Endothelial cell of umbilical vein (primary cell): ENCODE measurements around the gene KIAA1614. TPM values are rescaled to one million over a fixed set of nuclear protein-coding genes. Genes with fewer than 3 reads are reported as not detected.

Experiments used
- BruUV-seq: library from RNA; stranded (reverse); fragments of 400-500 nt; replicated peaks from 2 replicates; lab custom pipeline; 2021; lab: Mats Ljungman, UMichigan
- CTCF ChIA-PET: fragments of 300-600, 350-600 bp; sonication (Branson Sonifier 250); formaldehyde crosslinking; loops from one replicate; lab custom pipeline; 2021; ENCODE audit warnings: antibody characterized with exemption, inconsistent platforms; lab: Charles Lee
- POLR2A ChIA-PET: fragments of 300-600, 350-600 bp; sonication (Branson Sonifier 250); formaldehyde crosslinking; loops from one replicate; lab custom pipeline; 2021; ENCODE audit warnings: antibody characterized with exemption, inconsistent platforms; lab: Charles Lee
- DNase-seq: peaks from one replicate; pipeline ENCODE4 v3.0.0-alpha.2; 2011; ENCODE audit warnings: low read depth, low spot score
- FAIRE-seq: peaks from 2 replicates; lab custom pipeline; 2011; peaks lifted over from hg19 to GRCh38; lab: Jason Lieb, UNC
- H2AFZ ChIP-seq: 2 replicates; pipeline ENCODE4 v1.6.0; 2012; ENCODE audit warnings: low read depth, low read length, control low read depth, inconsistent platforms
- H3K27ac ChIP-seq: 2 replicates; pipeline ENCODE4 v1.5.1; 2011; ENCODE audit warnings: low read depth, mild to moderate bottlenecking, control low read depth, low read length, moderate library complexity; ENCODE audit not compliant: insufficient read depth
- H3K27me3 ChIP-seq, 2 experiments: 2 replicates each; pipeline versions ENCODE4 v1.6.0 to v1.6.1; 2011; ENCODE audit warnings: low read length in 2 of 2, mixed read lengths in 1 of 2; ENCODE audit not compliant: control insufficient read depth in 2 of 2, insufficient read depth in 2 of 2
- H3K36me3 ChIP-seq, 2 experiments: 2 replicates in 1 of 2; 3 replicates in 1 of 2; pipeline ENCODE4 v1.5.1; 2011; ENCODE audit warnings: low read length in 2 of 2, mild to moderate bottlenecking in 1 of 2, moderate library complexity in 1 of 2; ENCODE audit not compliant: control insufficient read depth in 2 of 2, insufficient read depth in 2 of 2; ENCODE audit errors: extremely low read depth in 1 of 2
- H3K4me1 ChIP-seq: 3 replicates; pipeline ENCODE4 v1.5.1; 2011; ENCODE audit warnings: mild to moderate bottlenecking, low read length; ENCODE audit not compliant: control insufficient read depth, insufficient read depth; ENCODE audit errors: extremely low read depth
- H3K4me2 ChIP-seq: 2 replicates; pipeline ENCODE4 v1.6.1; 2011; ENCODE audit warnings: low read length, control low read depth, mixed read lengths; ENCODE audit not compliant: insufficient read depth
- H3K4me3 ChIP-seq, 3 experiments: fragments of 200-600 bp in 1 of 3; sonication (generic), shearing (Covaris generic) in 1 of 3; replicated peaks in 1 of 3; 2 replicates each; pipeline ENCODE4 v1.5.1; 2011 to 2016; ENCODE audit warnings: control low read depth in 3 of 3, low read length in 3 of 3, mild to moderate bottlenecking in 2 of 3, inconsistent platforms in 1 of 3, low read depth in 1 of 3, moderate library complexity in 1 of 3; ENCODE audit not compliant: insufficient read depth in 1 of 3
- H3K79me2 ChIP-seq: 2 replicates; pipeline ENCODE4 v1.6.0; 2012; ENCODE audit warnings: low read length, inconsistent platforms; ENCODE audit not compliant: control insufficient read depth, insufficient read depth
- H3K9ac ChIP-seq: replicated peaks from 2 replicates; pipeline ENCODE3; 2011; ENCODE audit warnings: low read length, control low read depth; ENCODE audit not compliant: insufficient read depth; ENCODE audit errors: extremely low read depth
- H3K9me1 ChIP-seq: replicated peaks from 3 replicates; pipeline ENCODE4 v1.6.0; 2011; ENCODE audit warnings: mild to moderate bottlenecking, low read length; ENCODE audit not compliant: control insufficient read depth, insufficient read depth; ENCODE audit errors: extremely low read depth
- H3K9me3 ChIP-seq: replicated peaks from 2 replicates; pipeline ENCODE4 v1.5.1; 2012; ENCODE audit warnings: low read length, inconsistent platforms; ENCODE audit not compliant: control insufficient read depth, insufficient read depth
- H4K20me1 ChIP-seq: replicated peaks from 2 replicates; pipeline ENCODE3; 2011; ENCODE audit warnings: mild to moderate bottlenecking, low read length; ENCODE audit not compliant: control insufficient read depth, insufficient read depth; ENCODE audit errors: extremely low read depth
- CTCF ChIP-seq, 2 donors: IDR thresholded peaks; 1 replicate in 1 of 2; 2 replicates in 1 of 2; pipeline ENCODE4 v1.5.1; 2011; ENCODE audit warnings: low read length in 2 of 2, mild to moderate bottlenecking in 2 of 2, moderate library complexity in 2 of 2, control low read depth in 1 of 2, inconsistent platforms in 1 of 2, low read depth in 1 of 2; ENCODE audit not compliant: insufficient read depth in 1 of 2; ENCODE audit errors: extremely low read depth in 1 of 2
- EZH2 ChIP-seq: IDR thresholded peaks from 2 replicates; pipeline ENCODE4 v1.6.1; 2012; ENCODE audit warnings: borderline replicate concordance, low read depth, mild to moderate bottlenecking, moderate library complexity, low read length, inconsistent platforms; ENCODE audit not compliant: severe bottlenecking
- FOS ChIP-seq: IDR thresholded peaks from 2 replicates; pipeline ENCODE4 v1.6.1; 2011; ENCODE audit warnings: mild to moderate bottlenecking, low read length, moderate library complexity, borderline replicate concordance; ENCODE audit not compliant: insufficient read depth
- GATA2 ChIP-seq: IDR thresholded peaks from 2 replicates; pipeline ENCODE4 v1.7.0; 2011; ENCODE audit warnings: low read depth, mild to moderate bottlenecking, moderate library complexity, mixed read lengths, low read length; ENCODE audit not compliant: insufficient read length, insufficient read depth
- JUN ChIP-seq: IDR thresholded peaks from 2 replicates; pipeline ENCODE4 v1.6.1; 2011; ENCODE audit warnings: borderline replicate concordance, low read depth; ENCODE audit not compliant: insufficient read length, insufficient read depth
- MAX ChIP-seq: IDR thresholded peaks from 2 replicates; pipeline ENCODE4 v1.6.1; 2011; ENCODE audit not compliant: insufficient read depth, insufficient read length
- MYC ChIP-seq: IDR thresholded peaks from one replicate; pipeline ENCODE4 v1.6.1; 2011; ENCODE audit warnings: mild to moderate bottlenecking, low read depth, low read length
- POLR2A ChIP-seq: IDR thresholded peaks from 2 replicates; pipeline ENCODE4 v1.6.1; 2012; ENCODE audit warnings: low read depth, mild to moderate bottlenecking, control low read depth, low read length
- POLR2AphosphoS5 ChIP-seq: IDR thresholded peaks from 2 replicates; pipeline ENCODE4 v1.6.1; 2012; ENCODE audit warnings: low read depth, mild to moderate bottlenecking, control low read depth, low read length, moderate library complexity; ENCODE audit not compliant: insufficient read depth
- dilution Hi-C: fragments of 300-500 bp; cut with MboI; formaldehyde crosslinking; loops from one replicate; pipeline ENCODE4 v1.15.0; 2019; ENCODE audit warnings: low sequenced_read_pairs; ENCODE audit not compliant: extremely low pct_ligation_motif_present
- intact Hi-C: fragments of 100-400 bp; cut with micrococcal nuclease; formaldehyde crosslinking; loops from one replicate; pipeline ENCODE4 v1.10.0; 2022
- polyA plus RNA-seq, 4 experiments: library from polyadenylated mRNA; depleted of rRNA in 3 of 4; stranded (reverse) in 3 of 4; unstranded in 1 of 4; fragments of >200 nt; gene quantifications; 2 replicates each; pipeline versions ENCODE4 v1.2.1 to v1.2.3, GENCODE V29; 2011 to 2012; ENCODE audit warnings: missing spikeins in 1 of 4
- total RNA-seq: library from RNA; stranded (reverse); gene quantifications from 2 replicates; pipeline ENCODE4 v1.2.3, GENCODE V29; 2021

The KIAA1614 gene
- total and polyA plus RNA-seq, 2 donors (not counting 3 experiments of a cell fraction or from before 2014, with no cell fraction given): 1.0 to 2.0 TPM

GRCh38 chr1:180920702-180921101 lies 8.0 kb downstream of the KIAA1614 start:
- Histone ChIP-seq H3K9me3 (no peaks in the 10 kb centered on the region), H3K4me2 (no peak overlapping the region), H3K9me1 (no peaks in the 10 kb centered on the region), H3K27me3 (no peaks in the 10 kb centered on the region), H3K9ac (no peak overlapping the region), H3K79me2 (no peaks in the 10 kb centered on the region), H3K36me3 (no peaks in the 10 kb centered on the region), H3K27ac (no peak overlapping the region), H2AFZ (no peak overlapping the region), H4K20me1 (no peaks in the 10 kb centered on the region), H3K4me3 (no peak overlapping the region), H3K4me1 (no peaks in the 10 kb centered on the region)
- intact Hi-C loops: no loop called here
- no TSS peak for BruUV-seq
- ChIA-PET POLR2A (no interaction called here), CTCF (interaction anchor here (0.6 to 1.7 kb wide), 10 partner anchors 9 to 405 kb away, joined by 3 to 26 read pairs (median 3); partner anchors contain the start of gene KIAA1614)
- TF ChIP-seq CTCF (IDR thresholded peaks at IDR 0.05; ENCODE audit: extremely low read depth in 1 of 2, insufficient read depth in 1 of 2, low read depth in 1 of 2, low read length in 2 of 2) (peak in 1 of 2 donors; percentile 24), MYC (no peak)
- dilution Hi-C loops: no loop called here
- DNase-seq (no peak), FAIRE-seq (no peak)

DNA sequence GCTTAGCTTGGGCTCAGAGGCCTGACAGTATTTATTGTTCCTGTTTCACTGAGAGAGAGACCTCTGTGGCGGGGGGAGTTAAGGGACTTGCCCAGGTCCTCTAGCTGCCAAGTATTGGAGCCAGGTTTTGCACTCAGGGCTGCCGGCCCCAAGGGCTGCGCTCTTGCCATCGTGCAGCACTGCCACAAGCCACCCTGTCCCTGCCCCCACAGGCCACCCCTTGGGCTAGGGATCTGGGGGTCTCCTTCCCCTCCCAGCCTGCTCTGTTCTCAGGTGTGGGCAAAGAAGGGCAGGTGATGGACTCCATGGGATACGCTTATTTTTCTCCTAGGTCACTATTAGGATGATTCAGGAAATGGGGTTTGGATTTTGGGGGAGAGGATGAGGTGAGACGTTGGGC lies 8.7 kb downstream of the KIAA1614 start:
- no TSS peak for BruUV-seq
- Histone ChIP-seq H3K4me1 (no peaks in the 10 kb centered on the region), H3K36me3 (no peaks in the 10 kb centered on the region), H4K20me1 (no peaks in the 10 kb centered on the region), H3K4me3 (no peak overlapping the region), H3K27me3 (no peaks in the 10 kb centered on the region), H2AFZ (no peak overlapping the region), H3K9ac (no peak overlapping the region), H3K4me2 (no peak overlapping the region), H3K79me2 (no peaks in the 10 kb centered on the region), H3K9me3 (no peaks in the 10 kb centered on the region), H3K9me1 (no peaks in the 10 kb centered on the region), H3K27ac (no peak overlapping the region)
- FAIRE-seq: no peak
- intact Hi-C loops: no loop called here
- dilution Hi-C loops: no loop called here
- ChIA-PET POLR2A (no interaction called here), CTCF (interaction anchor here (0.6 to 1.7 kb wide), 10 partner anchors 9 to 406 kb away, joined by 3 to 26 read pairs (median 3); partner anchors contain the start of gene KIAA1614)
- TF ChIP-seq GATA2 (no peak), EZH2 (no peak), FOS (no peak), MAX (no peak), POLR2AphosphoS5 (no peak), JUN (no peak), CTCF (IDR thresholded peaks at IDR 0.05; ENCODE audit: extremely low read depth in 1 of 2, insufficient read depth in 1 of 2, low read depth in 1 of 2, low read length in 2 of 2) (no peak), POLR2A (no peak), MYC (no peak)
- no peak for DNase-seq
